Breast epithelium (tissue), 4 donors: ENCODE results near the gene TPD52L2. TPM values are rescaled to one million over a fixed set of nuclear protein-coding genes. Genes with fewer than 3 reads are reported as not detected.

ENCODE experiments used
- DNase-seq, 2 donors: peaks; one replicate each; pipeline ENCODE4 v3.0.0-alpha.2; 2019; ENCODE audit warnings: low spot score in 2 of 2
- H3K27ac ChIP-seq, 2 donors: fragments of 200-600 bp; sonication (generic) in 1 of 2; one replicate each; pipeline ENCODE4 v1.5.1; 2016 to 2019; ENCODE audit warnings: mild to moderate bottlenecking in 1 of 2
- H3K27me3 ChIP-seq, 2 donors: fragments of 200-600 bp; sonication (generic) in 1 of 2; one replicate each; pipeline versions ENCODE4 v1.5.1 to v1.6.0; 2017 to 2019; ENCODE audit warnings: control low read depth in 1 of 2, mild to moderate bottlenecking in 1 of 2
- H3K36me3 ChIP-seq: fragments of 200-600 bp; one replicate; pipeline ENCODE4 v1.5.1; 2019
- H3K4me1 ChIP-seq, 2 donors: fragments of 200-600 bp; sonication (generic); one replicate each; pipeline ENCODE4 v1.5.1; 2016 to 2019; ENCODE audit warnings: control low read depth in 1 of 2
- H3K4me3 ChIP-seq, 3 donors: fragments of 200-600 bp; sonication (generic); 1 replicate in 2 of 3; 2 replicates in 1 of 3; pipeline ENCODE4 v1.5.1; 2016 to 2019; ENCODE audit warnings: mild to moderate bottlenecking in 3 of 3, moderate library complexity in 2 of 3
- H3K9me3 ChIP-seq, 2 donors: fragments of 200-600 bp; sonication (generic) in 1 of 2; one replicate each; pipeline ENCODE4 v1.5.1; 2016 to 2019; ENCODE audit warnings: control low read depth in 1 of 2
- CTCF ChIP-seq, 3 donors: fragments of 450-650 bp; IDR thresholded peaks; one replicate each; pipeline ENCODE4 v1.5.1; 2016 to 2017; ENCODE audit warnings: antibody characterized with exemption in 3 of 3, mild to moderate bottlenecking in 3 of 3, moderate library complexity in 3 of 3
- POLR2A ChIP-seq: fragments of 450-650 bp; IDR thresholded peaks from one replicate; pipeline ENCODE4 v1.6.1; 2016; ENCODE audit warnings: antibody characterized with exemption, mild to moderate bottlenecking, moderate library complexity
- POLR2AphosphoS5 ChIP-seq, 3 donors: sonication (generic); formaldehyde crosslinking; IDR thresholded peaks; one replicate each; pipeline ENCODE4 v1.6.1; 2017; ENCODE audit warnings: antibody characterized with exemption in 3 of 3
- intact Hi-C: fragments of 100-400 bp; cut with DNase I; formaldehyde crosslinking; loops from one replicate; pipeline ENCODE4 v1.15.1; 2023; ENCODE audit warnings: low total_unique reads
- total RNA-seq, 3 donors: library from RNA; depleted of rRNA; stranded (reverse); fragments of >200 nt; gene quantifications; one replicate each; pipeline ENCODE4 v1.1.0, GENCODE V29; 2016

Gene TPD52L2
- total RNA-seq, 3 donors from 2014 or later = 75.1 to 146 (median 84.2) TPM

- Histone ChIP-seq H3K4me1 (peaks cover 4 to 10% of the 10 kb centered on the region in 2 donors), H3K27ac (peak overlapping the region; percentile 66 to 68), H3K27me3 (no peaks in the 10 kb centered on the region), H3K9me3 (no peaks in the 10 kb centered on the region), H3K4me3 (no peak overlapping the region), H3K36me3 (peaks cover 4% of the 10 kb centered on the region)
- TF ChIP-seq POLR2A (no peak), CTCF (IDR thresholded peaks at IDR 0.05) (no peak), POLR2AphosphoS5 (IDR thresholded peaks at IDR 0.05) (no peak)
- DNase-seq = no peak
- intact Hi-C loops = no loop called here
Observed at GRCh38 chr20:63885264-63886053, 20.4 kb downstream of the TPD52L2 start.

DNA sequence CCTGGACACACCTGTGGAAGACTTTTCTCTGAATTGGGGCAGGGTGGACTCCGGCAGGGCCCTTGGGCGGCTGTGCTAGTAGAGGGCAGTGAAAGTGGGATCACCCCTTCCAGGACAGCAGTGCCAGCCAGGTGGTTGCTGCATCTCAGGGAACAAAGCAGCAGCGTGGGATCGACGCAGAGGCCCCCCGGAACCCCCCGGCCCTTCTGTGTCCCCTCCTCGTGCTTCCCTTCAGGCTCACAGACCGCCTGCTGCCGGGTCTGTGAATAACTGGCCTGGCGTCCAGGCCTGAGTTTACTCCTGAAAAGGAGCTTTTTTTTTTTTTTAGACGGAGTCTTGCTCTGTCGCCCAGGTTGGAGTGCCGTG is 21.0 kb downstream of the TPD52L2 start:
- Histone ChIP-seq H3K27me3 (no peaks in the 10 kb centered on the region), H3K4me1 (peaks cover 4 to 10% of the 10 kb centered on the region in 2 donors), H3K27ac (no peak overlapping the region), H3K4me3 (no peak overlapping the region), H3K9me3 (no peaks in the 10 kb centered on the region), H3K36me3 (peaks cover 4% of the 10 kb centered on the region)
- TF ChIP-seq CTCF (IDR thresholded peaks at IDR 0.05) (no peak), POLR2A (no peak), POLR2AphosphoS5 (IDR thresholded peaks at IDR 0.05) (no peak)
- intact Hi-C loops = no loop called here
- no peak for DNase-seq

DNA sequence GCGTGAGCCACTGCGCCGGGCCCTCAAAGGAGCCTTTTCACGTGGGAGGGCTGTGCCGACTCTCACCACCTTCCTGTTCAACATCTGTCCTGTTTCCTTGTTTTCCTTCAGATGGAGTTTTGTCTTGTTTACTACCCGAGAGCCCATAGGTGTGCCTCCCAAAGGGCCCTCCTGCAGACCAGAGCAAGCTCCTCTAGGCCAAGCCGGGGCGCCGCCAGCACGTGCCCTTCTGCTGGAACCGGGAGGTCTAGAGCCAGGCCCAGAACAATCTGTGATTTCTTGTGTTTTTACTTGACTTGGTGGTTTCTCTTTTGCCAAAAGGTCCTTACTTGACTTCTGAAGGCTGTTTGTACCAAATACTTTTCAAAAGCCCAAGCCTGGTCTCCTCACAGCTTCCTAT is 21.9 kb downstream of the TPD52L2 start:
- H3K4me1 ChIP-seq = peaks cover 4 to 10% of the 10 kb centered on the region in 2 donors
- no peaks in the 10 kb centered on the region for H3K9me3 ChIP-seq
- no peak for TF ChIP-seq POLR2A
- TF ChIP-seq POLR2AphosphoS5 (IDR thresholded peaks at IDR 0.05) = no peak
- TF ChIP-seq CTCF (IDR thresholded peaks at IDR 0.05) = no peak
- no peak overlapping the region for H3K4me3 ChIP-seq
- no peaks in the 10 kb centered on the region for H3K27me3 ChIP-seq
- intact Hi-C loops = no loop called here
- H3K36me3 ChIP-seq = peaks cover 4% of the 10 kb centered on the region
- no peak for DNase-seq
- H3K27ac ChIP-seq = peak overlapping the region in 1 of 2 donors; percentile 91

DNA sequence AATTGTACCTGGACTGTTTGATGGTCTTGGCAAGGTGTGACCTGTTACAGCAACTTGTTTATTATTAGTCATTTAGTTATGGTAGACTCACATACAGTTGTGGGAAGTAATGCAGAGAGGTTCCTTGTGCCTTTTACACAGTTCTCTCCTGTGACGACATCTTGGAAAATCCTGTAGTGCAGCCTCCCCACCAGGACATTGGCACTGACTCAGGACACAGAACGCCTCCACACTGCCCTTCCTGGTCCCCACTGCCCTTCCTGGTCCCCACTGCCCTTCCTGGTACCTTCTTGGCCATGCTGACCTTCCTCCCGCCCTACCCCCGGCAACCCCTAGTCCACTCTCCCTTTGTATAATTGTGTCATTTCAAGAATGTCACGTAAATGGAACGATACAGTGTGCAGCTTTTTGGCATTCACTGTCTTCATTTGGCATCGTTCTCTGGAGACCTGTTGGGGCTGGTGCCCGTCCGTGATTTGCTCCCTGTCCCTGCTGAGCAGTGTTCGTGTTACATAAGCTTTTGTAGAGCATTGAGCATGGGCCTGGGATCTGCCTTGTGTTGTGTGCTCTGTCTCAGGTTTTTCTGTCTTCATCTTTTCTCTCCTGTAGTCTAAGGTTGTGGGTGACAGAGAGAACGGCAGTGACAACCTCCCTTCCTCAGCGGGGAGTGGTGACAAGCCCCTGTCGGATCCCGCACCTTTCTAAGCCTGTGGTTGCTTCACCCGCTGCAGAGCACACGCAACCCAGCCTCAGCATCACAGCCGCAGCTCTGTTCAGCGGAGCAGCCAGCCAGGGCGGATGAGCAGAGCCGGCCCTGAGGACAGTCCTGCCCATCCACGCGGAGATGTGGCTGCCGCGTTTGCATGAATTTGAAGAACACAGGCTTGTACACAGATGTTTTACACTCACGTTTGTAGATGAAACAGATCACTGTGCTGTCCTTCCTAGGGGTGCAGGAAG is 24.5 kb downstream of the TPD52L2 start:
- Histone ChIP-seq H3K9me3 (no peaks in the 10 kb centered on the region), H3K4me1 (peaks cover 4 to 13% of the 10 kb centered on the region in 2 donors), H3K27me3 (no peaks in the 10 kb centered on the region), H3K27ac (peak overlapping the region; percentile 87 to 91), H3K4me3 (no peak overlapping the region), H3K36me3 (no peaks in the 10 kb centered on the region)
- peak in 1 of 2 donors; percentile 68 for DNase-seq
- intact Hi-C loops = loop anchor here (1.0 to 10.0 kb wide), 2 partner anchors 22 to 85 kb away; partner anchors contain the start of gene SAMD10
- TF ChIP-seq CTCF (IDR thresholded peaks at IDR 0.05) (no peak), POLR2A (no peak), POLR2AphosphoS5 (IDR thresholded peaks at IDR 0.05) (peak in 1 of 3 donors; percentile 25)
